GM04503 (cell line): ENCODE measurements around the gene CD80.

ENCODE experiments used
- DNase-seq: peaks from one replicate; pipeline ENCODE4 v3.0.0-alpha.2; 2012; ENCODE audit warnings: low read depth

CD80 gene

DNA sequence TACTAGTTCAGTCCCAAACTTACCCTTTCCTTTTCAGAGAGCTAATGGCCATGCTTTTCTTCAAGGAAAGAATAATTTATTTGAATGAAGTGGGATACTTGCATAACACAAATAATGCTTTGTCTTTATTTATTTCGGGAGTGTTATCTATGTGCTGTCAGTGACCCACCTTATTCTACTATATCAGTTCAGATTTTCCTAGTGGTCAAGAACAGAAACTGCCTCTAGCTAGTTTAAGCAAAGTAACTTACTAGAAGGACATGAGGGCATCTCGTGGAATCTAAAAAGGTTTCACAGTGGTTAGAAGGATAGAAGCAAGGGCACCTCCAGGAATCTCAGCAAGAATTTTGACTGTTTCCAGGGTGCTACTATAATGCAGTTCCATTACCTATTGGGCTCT, 64.8 kb downstream of the CD80 start:
- DNase-seq, result no peak

DNA sequence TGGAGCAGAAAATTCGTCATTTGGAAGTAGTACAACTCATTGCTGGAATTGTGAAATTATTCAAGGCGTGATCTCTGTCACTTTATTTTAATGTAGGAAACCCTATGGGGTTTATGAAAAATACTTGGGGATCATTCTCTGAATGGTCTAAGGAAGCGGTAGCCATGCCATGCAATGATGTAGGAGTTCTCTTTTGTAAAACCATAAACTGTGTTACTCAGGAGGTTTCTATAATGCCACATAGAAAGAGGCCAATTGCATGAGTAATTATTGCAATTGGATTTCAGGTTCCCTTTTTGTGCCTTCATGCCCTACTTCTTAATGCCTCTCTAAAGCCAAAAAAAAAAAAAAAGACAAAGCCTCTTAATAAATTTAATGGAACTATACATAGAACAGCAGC, 66.6 kb downstream of the CD80 start:
- no peak for DNase-seq

DNA sequence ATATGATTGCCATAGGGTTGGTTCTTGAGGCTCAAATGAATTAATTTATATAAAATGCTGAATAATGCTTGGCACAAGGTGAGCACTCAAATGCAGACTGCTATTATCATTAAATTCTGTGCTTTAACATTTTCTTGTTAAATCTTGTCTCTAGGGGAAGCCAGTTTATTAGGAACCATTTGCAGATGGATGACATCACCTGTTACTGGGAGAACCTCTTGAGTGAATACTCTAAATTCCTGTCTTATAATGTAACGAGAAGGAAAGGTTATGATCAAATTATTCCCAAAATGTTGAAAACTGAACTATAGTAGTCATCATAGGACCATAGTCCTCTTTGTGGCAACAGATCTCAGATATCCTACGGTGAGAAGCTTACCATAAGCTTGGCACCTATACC, 67.3 kb downstream of the CD80 start:
- DNase-seq, result no peak

DNA sequence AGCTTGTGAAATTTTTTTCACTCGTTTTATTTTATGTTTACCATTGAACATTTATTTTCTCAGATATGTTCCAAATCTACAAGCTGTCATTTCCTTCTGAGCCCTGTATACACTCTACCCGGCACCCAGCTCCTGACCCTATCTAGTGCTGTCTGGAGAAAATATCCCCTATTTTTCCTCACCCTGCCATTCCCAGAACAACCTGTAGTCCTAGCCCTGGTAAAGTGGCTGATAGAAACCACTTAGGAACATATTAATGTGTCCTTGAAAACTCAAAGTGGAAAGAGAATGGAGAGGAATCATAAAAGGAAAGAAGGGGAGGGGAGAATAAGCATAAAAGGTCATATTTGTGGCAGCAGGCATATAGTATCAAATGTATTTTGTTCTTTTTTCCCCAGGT, 69.3 kb downstream of the CD80 start:
- DNase-seq, result no peak

DNA sequence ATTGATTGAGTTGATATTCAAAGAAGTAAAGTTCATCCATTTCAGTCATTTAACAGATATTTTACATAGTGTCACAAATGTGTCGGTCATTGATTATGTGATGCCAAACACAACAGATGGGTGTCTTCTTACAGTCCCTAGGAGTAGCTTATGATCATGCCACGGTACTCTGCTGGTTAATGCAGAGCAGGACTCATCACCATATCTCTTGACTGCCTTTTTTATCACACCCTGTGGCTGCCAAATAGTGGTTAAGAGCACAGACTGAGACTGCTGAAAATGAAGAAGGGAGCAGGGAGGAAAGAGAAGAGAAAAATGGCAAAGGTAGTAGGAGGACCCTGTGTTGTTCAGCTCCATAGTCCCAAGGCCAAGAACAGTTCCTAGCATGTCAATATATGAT, 73.9 kb downstream of the CD80 start:
- no peak for DNase-seq

DNA sequence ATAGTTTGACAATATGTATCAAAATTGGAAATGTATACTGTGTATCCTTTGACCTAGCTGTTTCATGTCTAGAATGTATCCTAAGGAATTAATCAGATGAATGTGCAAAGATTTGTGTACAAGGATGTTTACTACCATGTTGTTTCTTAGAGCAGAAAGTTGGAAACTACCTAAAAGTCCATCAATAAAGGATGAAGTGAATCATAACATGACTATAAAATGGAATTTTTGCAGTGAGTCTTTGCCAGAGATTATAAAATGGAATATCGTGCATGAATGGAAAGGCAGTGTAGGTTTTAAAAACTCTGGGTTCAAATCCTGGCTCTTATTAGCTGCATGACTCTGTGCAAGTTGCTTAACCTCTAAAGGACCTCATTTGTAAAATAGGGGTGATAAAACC, 76.3 kb downstream of the CD80 start:
- DNase-seq, result no peak

DNA sequence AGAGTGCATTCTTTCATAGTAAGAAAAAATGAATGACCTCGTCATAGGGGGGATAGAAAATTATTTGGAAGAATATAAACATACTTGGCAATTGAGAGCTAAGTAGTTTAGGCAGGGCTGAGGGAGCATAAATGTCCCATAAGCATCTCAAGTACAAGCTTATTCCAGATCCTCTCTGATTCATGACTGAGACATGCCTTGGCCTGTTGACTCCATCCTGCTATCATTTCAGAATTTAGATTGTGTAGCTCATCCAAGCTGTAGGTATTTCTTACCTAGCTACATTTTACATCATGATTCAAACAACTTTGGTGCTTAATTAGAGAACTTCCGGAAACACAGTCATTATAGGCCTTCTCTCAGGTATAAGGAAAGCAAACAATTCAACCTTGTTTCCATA, 78.3 kb downstream of the CD80 start:
- no peak for DNase-seq
